IMR-90 (cell line): ENCODE measurements around the gene LRRK2. TPM values are rescaled to one million over a fixed set of nuclear protein-coding genes. Genes with fewer than 3 reads are reported as not detected.

ENCODE experiments used
- ATAC-seq: fragments of 200-7000 bp; cut with Tn5 transposase; 2 replicates; pipeline ENCODE4 v1.9.1; 2020; ENCODE audit warnings: low read depth, mild to moderate bottlenecking, moderate library complexity
- BruUV-seq: library from RNA; stranded (reverse); fragments of 400-500 nt; replicated peaks from 2 replicates; lab custom pipeline; 2021; lab: Mats Ljungman, UMichigan
- CTCF ChIA-PET: fragments of 300-600 bp; formaldehyde crosslinking; extraction: SDS; loops from one replicate; lab custom pipeline; 2021; ENCODE audit warnings: antibody characterized with exemption; lab: Yijun Ruan, JAX
- POLR2A ChIA-PET: fragments of 300-600 bp; sonication (Branson Sonifier 250); formaldehyde crosslinking; loops from one replicate; lab custom pipeline; 2022; ENCODE audit warnings: antibody characterized with exemption; ENCODE audit not compliant: unreplicated experiment; lab: Charles Lee
- DNase-seq: peaks from one replicate; pipeline ENCODE4 v3.0.0; 2013
- H2AFZ ChIP-seq: replicated peaks from 2 replicates; pipeline ENCODE3; 2013; ENCODE audit warnings: low read length, mild to moderate bottlenecking; ENCODE audit not compliant: poor library complexity
- H2AK5ac ChIP-seq: 2 replicates; pipeline ENCODE4 v1.6.1; 2013; ENCODE audit warnings: low read depth, low read length, inconsistent platforms
- H2AK9ac ChIP-seq: replicated peaks from 2 replicates; pipeline ENCODE3; 2013; ENCODE audit warnings: mild to moderate bottlenecking, low read depth, low read length, moderate library complexity; ENCODE audit not compliant: poor library complexity
- H2BK120ac ChIP-seq: 2 replicates; pipeline ENCODE4 v1.6.1; 2013; ENCODE audit warnings: low read depth, low read length, inconsistent platforms
- H2BK15ac ChIP-seq: 3 replicates; pipeline ENCODE4 v1.6.1; 2013; ENCODE audit warnings: low read depth, low read length, inconsistent platforms
- H2BK20ac ChIP-seq: 2 replicates; pipeline ENCODE4 v1.6.1; 2013; ENCODE audit warnings: low read depth, mild to moderate bottlenecking, inconsistent platforms, low read length, moderate library complexity
- H2BK5ac ChIP-seq: 2 replicates; pipeline ENCODE4 v1.6.1; 2013; ENCODE audit warnings: mild to moderate bottlenecking, low read depth, low read length, inconsistent platforms; ENCODE audit not compliant: poor library complexity, severe bottlenecking
- H3K14ac ChIP-seq: replicated peaks from 2 replicates; pipeline ENCODE4 v1.6.1; 2013; ENCODE audit warnings: low read depth, low read length, inconsistent platforms
- H3K18ac ChIP-seq: 2 replicates; pipeline ENCODE4 v1.6.1; 2013; ENCODE audit warnings: low read depth, low read length, control low read depth
- H3K23ac ChIP-seq: 2 replicates; pipeline ENCODE4 v1.6.1; 2013; ENCODE audit warnings: low read depth, low read length, inconsistent platforms
- H3K27ac ChIP-seq: 2 replicates; pipeline ENCODE4 v1.5.1; 2013; ENCODE audit warnings: mild to moderate bottlenecking, control low read depth, low read length; ENCODE audit not compliant: insufficient read depth
- H3K27me3 ChIP-seq: 2 replicates; pipeline ENCODE4 v1.6.1; 2013; ENCODE audit warnings: low read length; ENCODE audit not compliant: control insufficient read depth, insufficient read depth
- H3K36me3 ChIP-seq: 2 replicates; pipeline ENCODE4 v1.6.1; 2013; ENCODE audit warnings: low read length, mixed read lengths; ENCODE audit not compliant: control insufficient read depth, insufficient read depth
- H3K4ac ChIP-seq: 2 replicates; pipeline ENCODE4 v1.6.1; 2013; ENCODE audit warnings: low read depth, low read length, inconsistent platforms
- H3K4me1 ChIP-seq: 2 replicates; pipeline ENCODE4 v1.6.1; 2013; ENCODE audit warnings: low read length, mixed read lengths; ENCODE audit not compliant: control insufficient read depth, insufficient read depth
- H3K4me2 ChIP-seq: 2 replicates; pipeline ENCODE4 v1.6.1; 2013; ENCODE audit warnings: low read depth, mild to moderate bottlenecking, control low read depth, low read length, moderate library complexity
- H3K4me3 ChIP-seq: 2 replicates; pipeline ENCODE4 v1.5.1; 2013; ENCODE audit warnings: low read depth, mild to moderate bottlenecking, control low read depth, low read length, moderate library complexity; ENCODE audit not compliant: insufficient read depth
- H3K56ac ChIP-seq: 2 replicates; pipeline ENCODE4 v1.6.1; 2013; ENCODE audit warnings: low read length, inconsistent platforms; ENCODE audit not compliant: insufficient read depth; ENCODE audit errors: extremely low read depth
- H3K79me1 ChIP-seq, 2 experiments: 2 replicates each; pipeline ENCODE4 v1.6.1; 2013; ENCODE audit warnings: low read length in 2 of 2, inconsistent platforms in 1 of 2, low read depth in 1 of 2
- H3K9ac ChIP-seq: 2 replicates; pipeline ENCODE4 v1.6.1; 2013; ENCODE audit warnings: low read depth, low read length, control low read depth
- H3K9me1 ChIP-seq: 2 replicates; pipeline ENCODE4 v1.6.1; 2013; ENCODE audit warnings: low read length, inconsistent platforms; ENCODE audit not compliant: insufficient read depth
- H3K9me3 ChIP-seq: 2 replicates; pipeline ENCODE4 v1.6.1; 2013; ENCODE audit warnings: low read length; ENCODE audit not compliant: control insufficient read depth, insufficient read depth
- H4K20me1 ChIP-seq: 2 replicates; pipeline ENCODE4 v1.6.1; 2013; ENCODE audit warnings: low read length, inconsistent platforms; ENCODE audit not compliant: insufficient read depth
- H4K5ac ChIP-seq: 2 replicates; pipeline ENCODE4 v1.6.1; 2013; ENCODE audit warnings: mild to moderate bottlenecking, low read depth, low read length, control low read depth
- H4K8ac ChIP-seq, 2 experiments: 2 replicates each; pipeline ENCODE4 v1.6.1; 2013; ENCODE audit warnings: low read depth in 2 of 2, low read length in 2 of 2, control low read depth in 1 of 2, inconsistent platforms in 1 of 2
- H4K91ac ChIP-seq: 2 replicates; pipeline ENCODE4 v1.6.1; 2013; ENCODE audit warnings: low read depth, low read length, inconsistent platforms; ENCODE audit not compliant: insufficient read depth
- BHLHE40 ChIP-seq: fragments of 150-350 bp; IDR thresholded peaks from 2 replicates; pipeline ENCODE4 v1.6.1; 2016; ENCODE audit warnings: mild to moderate bottlenecking, low read depth, low read length
- CEBPB ChIP-seq: IDR thresholded peaks from 2 replicates; pipeline ENCODE4 v1.6.1; 2012; ENCODE audit warnings: low read depth, low read length, improper control_type of control experiment
- CHD1 ChIP-seq: IDR thresholded peaks from 2 replicates; pipeline ENCODE4 v1.6.1; 2012; ENCODE audit warnings: low read depth, low read length, improper control_type of control experiment
- CTCF ChIP-seq: conservative IDR thresholded peaks from 2 replicates; pipeline ENCODE4 v1.5.1; 2012; ENCODE audit warnings: mild to moderate bottlenecking, low read depth, low read length, improper control_type of control experiment
- FOS ChIP-seq: fragments of 150-350 bp; IDR thresholded peaks from 2 replicates; pipeline ENCODE4 v1.6.1; 2016; ENCODE audit warnings: low read depth, low read length
- MAFK ChIP-seq: IDR thresholded peaks from 2 replicates; pipeline ENCODE4 v1.6.1; 2012; ENCODE audit warnings: low read depth, low read length, improper control_type of control experiment
- MAZ ChIP-seq: IDR thresholded peaks from 2 replicates; pipeline ENCODE4 v1.6.1; 2012; ENCODE audit warnings: low read depth, mild to moderate bottlenecking, low read length, improper control_type of control experiment, moderate library complexity, borderline replicate concordance
- MXI1 ChIP-seq: IDR thresholded peaks from 2 replicates; pipeline ENCODE4 v1.6.1; 2012; ENCODE audit warnings: low read depth, mild to moderate bottlenecking, low read length, moderate library complexity, borderline replicate concordance
- NFE2L2 ChIP-seq: fragments of 150-350 bp; IDR thresholded peaks from 2 replicates; pipeline ENCODE4 v1.6.1; 2016; ENCODE audit warnings: low read depth, mild to moderate bottlenecking, low read length
- POLR2A ChIP-seq: IDR thresholded peaks from 2 replicates; pipeline ENCODE4 v1.6.1; 2012; ENCODE audit warnings: mild to moderate bottlenecking, low read depth, low read length
- RAD21 ChIP-seq: IDR thresholded peaks from 2 replicates; pipeline ENCODE4 v1.6.1; 2012; ENCODE audit warnings: low read length, improper control_type of control experiment
- RCOR1 ChIP-seq: IDR thresholded peaks from 2 replicates; pipeline ENCODE4 v1.6.1; 2012; ENCODE audit warnings: mild to moderate bottlenecking, low read length, improper control_type of control experiment; ENCODE audit not compliant: insufficient replicate concordance
- RFX5 ChIP-seq: IDR thresholded peaks from 2 replicates; pipeline ENCODE4 v1.8.0; 2012; ENCODE audit warnings: low read depth, mild to moderate bottlenecking, low read length, moderate library complexity
- SMC3 ChIP-seq: fragments of 150-350 bp; IDR thresholded peaks from 2 replicates; pipeline ENCODE4 v1.6.1; 2016; ENCODE audit warnings: low read depth, mild to moderate bottlenecking, antibody characterized with exemption, low read length, moderate library complexity
- USF2 ChIP-seq: fragments of 150-350 bp; IDR thresholded peaks from 2 replicates; pipeline ENCODE4 v1.6.1; 2017; ENCODE audit warnings: mild to moderate bottlenecking, antibody characterized with exemption, low read length, low read depth
- WGBS, 2 experiments: methylation state at CpG; one replicate each; pipeline versions ENCODE4 v1.1.5 to v1.1.7; 2013; ENCODE audit warnings: missing lambda C conversion rate in 2 of 2; ENCODE audit not compliant: insufficient read length in 1 of 2; ENCODE audit errors: extremely low coverage in 2 of 2; 5-methylcytosine and 5-hydroxymethylcytosine counted together
- dilution Hi-C: fragments of 300-500 bp; cut with HindIII; formaldehyde crosslinking; loops from one replicate; pipeline ENCODE4 v1.14.3; 2018; ENCODE audit warnings: low sequenced_read_pairs; ENCODE audit not compliant: unreplicated experiment
- in situ Hi-C: fragments of 300-500 bp; cut with MboI; formaldehyde crosslinking; loops from 3 replicates; pipeline ENCODE4 v1.14.3; 2019; ENCODE audit warnings: low sequenced_read_pairs, inconsistent platforms, mixed read lengths
- intact Hi-C: fragments of 100-400 bp; cut with micrococcal nuclease; formaldehyde crosslinking; loops from 2 replicates; pipeline ENCODE4 v1.10.0; 2022
- polyA plus RNA-seq, 3 experiments: library from polyadenylated mRNA; depleted of rRNA; stranded (reverse); fragments of >200 nt; gene quantifications; 2 replicates each; pipeline ENCODE4 v1.2.3, GENCODE V29; 2012; ENCODE audit warnings: low replicate concordance in 1 of 3
- total RNA-seq: library from RNA; depleted of rRNA; stranded (reverse); fragments of >200 nt; gene quantifications from 2 replicates; pipeline ENCODE4 v1.2.3, GENCODE V29; 2012
- TF ChIP-seq, protein P1 (sequence below): fragments of 150-350 bp; IDR thresholded peaks from 2 replicates; pipeline ENCODE4 v1.6.1; 2016; ENCODE audit warnings: low read depth, mild to moderate bottlenecking, low read length, moderate library complexity, borderline replicate concordance

Gene LRRK2
- total and polyA plus RNA-seq, 2 of the 4 experiments (the other 2 are of a cell fraction), result 0.17 to 0.54 TPM

- no peaks in the 10 kb centered on the region for H3K9me3 ChIP-seq
- dilution Hi-C loops (no loop called here), in situ Hi-C loops (no loop called here), intact Hi-C loops (no loop called here)
- no peak overlapping the region for H2BK120ac ChIP-seq
- H2BK15ac ChIP-seq, result no peak overlapping the region
- no peak overlapping the region for H3K18ac ChIP-seq
- H4K20me1 ChIP-seq, result no peaks in the 10 kb centered on the region
- TF ChIP-seq NFE2L2 (no peak), CHD1 (no peak), SMC3 (no peak), CEBPB (no peak), POLR2A (no peak), MAZ (no peak), USF2 (no peak), RCOR1 (no peak), RFX5 (no peak), BHLHE40 (no peak), RAD21 (no peak), MAFK (no peak), MXI1 (no peak), FOS (no peak), CTCF (no peak)
- TF ChIP-seq, protein P1, sequence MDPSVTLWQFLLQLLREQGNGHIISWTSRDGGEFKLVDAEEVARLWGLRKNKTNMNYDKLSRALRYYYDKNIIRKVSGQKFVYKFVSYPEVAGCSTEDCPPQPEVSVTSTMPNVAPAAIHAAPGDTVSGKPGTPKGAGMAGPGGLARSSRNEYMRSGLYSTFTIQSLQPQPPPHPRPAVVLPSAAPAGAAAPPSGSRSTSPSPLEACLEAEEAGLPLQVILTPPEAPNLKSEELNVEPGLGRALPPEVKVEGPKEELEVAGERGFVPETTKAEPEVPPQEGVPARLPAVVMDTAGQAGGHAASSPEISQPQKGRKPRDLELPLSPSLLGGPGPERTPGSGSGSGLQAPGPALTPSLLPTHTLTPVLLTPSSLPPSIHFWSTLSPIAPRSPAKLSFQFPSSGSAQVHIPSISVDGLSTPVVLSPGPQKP, result no peak
- H4K5ac ChIP-seq, result no peak overlapping the region
- no peak overlapping the region for H3K4me3 ChIP-seq
- H3K27me3 ChIP-seq, result no peaks in the 10 kb centered on the region
- DNase-seq, result no peak
- no peaks in the 10 kb centered on the region for H3K36me3 ChIP-seq
- WGBS, 2 experiments, result no CpG with 5 or more reads among the region's 2 CpGs
- H2BK5ac ChIP-seq, result no peak overlapping the region
- no peak overlapping the region for H4K8ac ChIP-seq
- H3K79me1 ChIP-seq, result no peaks in the 10 kb centered on the region
- no peak overlapping the region for H3K23ac ChIP-seq
- no peak overlapping the region for H2AK5ac ChIP-seq
- CTCF ChIA-PET, result no interaction called here
- no peak overlapping the region for H3K9ac ChIP-seq
- no peaks in the 10 kb centered on the region for H3K9me1 ChIP-seq
- no peak overlapping the region for H4K91ac ChIP-seq
- H3K14ac ChIP-seq, result no peak overlapping the region
- no peak overlapping the region for H3K27ac ChIP-seq
- no TSS peak for BruUV-seq
- POLR2A ChIA-PET, result no interaction called here
- H3K4ac ChIP-seq, result no peak overlapping the region
- H3K4me2 ChIP-seq, result no peak overlapping the region
- no peak for ATAC-seq
- H3K4me1 ChIP-seq, result peaks cover 2% of the 10 kb centered on the region; the same call in 1 of the 2 replicates
- H2BK20ac ChIP-seq, result no peak overlapping the region
- H3K56ac ChIP-seq, result no peak overlapping the region
- no peak overlapping the region for H2AFZ ChIP-seq
- no peak overlapping the region for H2AK9ac ChIP-seq
Measured at GRCh38 chr12:40222247-40222646, 2.5 kb upstream of the LRRK2 start.
